OCI-LY3 (cell line): Measurements from ENCODE around the gene B4GALT2.

Source experiments
- H2AFZ ChIP-seq: fragments of 200-600, 300-600 bp; shearing (Covaris generic); 2 replicates; pipeline ENCODE4 v1.6.0; 2014; ENCODE audit warnings: antibody characterized with exemption, low read depth, low read length
- H3K27ac ChIP-seq: fragments of 200-600, 300-600 bp; sonication (generic); 2 replicates; pipeline ENCODE4 v1.5.1; 2014; ENCODE audit warnings: mild to moderate bottlenecking, low read length, moderate library complexity, mixed read lengths
- H3K27me3 ChIP-seq: fragments of 200-600, 300-600 bp; sonication (generic); 2 replicates; pipeline ENCODE4 v1.6.1; 2014; ENCODE audit warnings: low read depth, low read length, mixed read lengths
- H3K36me3 ChIP-seq: fragments of 200-600, 300-600 bp; sonication (generic); replicated peaks from 2 replicates; pipeline ENCODE3; 2014; ENCODE audit warnings: low read depth, low read length, mixed read lengths
- H3K4me1 ChIP-seq: fragments of 300-600, 200-600 bp; sonication (generic); 2 replicates; pipeline ENCODE4 v1.6.1; 2014; ENCODE audit warnings: low read length, mixed read lengths
- H3K4me2 ChIP-seq: fragments of 200-600, 300-600 bp; sonication (generic); 2 replicates; pipeline ENCODE4 v1.6.1; 2014; ENCODE audit warnings: low read length, mixed read lengths
- H3K4me3 ChIP-seq: fragments of 300-600, 200-600 bp; sonication (generic); 2 replicates; pipeline ENCODE4 v1.5.1; 2014; ENCODE audit warnings: antibody characterized with exemption, mild to moderate bottlenecking, low read length, moderate library complexity
- H3K79me2 ChIP-seq: fragments of 300-600, 200-600 bp; shearing (Covaris generic); 2 replicates; pipeline ENCODE4 v1.6.1; 2014; ENCODE audit warnings: mild to moderate bottlenecking, low read length, mixed read lengths
- H3K9ac ChIP-seq: fragments of 300-600, 200-600 bp; shearing (Covaris generic); 2 replicates; pipeline ENCODE4 v1.6.0; 2014; ENCODE audit warnings: mild to moderate bottlenecking, low read length, moderate library complexity
- H3K9me3 ChIP-seq: fragments of 200-600, 300-600 bp; shearing (Covaris generic); 2 replicates; pipeline ENCODE4 v1.6.1; 2014; ENCODE audit warnings: low read length, mixed read lengths; ENCODE audit not compliant: insufficient read depth
- H4K20me1 ChIP-seq: fragments of 200-600, 300-600 bp; sonication (generic); 2 replicates; pipeline ENCODE4 v1.6.1; 2016; ENCODE audit warnings: low read length, mixed read lengths; ENCODE audit not compliant: insufficient read depth
- EZH2phosphoT487 ChIP-seq: fragments of 200-600 bp; shearing (Covaris generic); IDR thresholded peaks from 2 replicates; pipeline ENCODE4 v1.6.1; 2018; ENCODE audit warnings: antibody characterized with exemption, mixed run types, low read depth
- TF ChIP-seq, protein P1 (sequence below): fragments of 200-600, 300-600 bp; sonication (generic); IDR thresholded peaks from 2 replicates; pipeline ENCODE4 v1.5.1; 2014; ENCODE audit warnings: antibody characterized with exemption, low read length, low read depth

Gene B4GALT2

DNA sequence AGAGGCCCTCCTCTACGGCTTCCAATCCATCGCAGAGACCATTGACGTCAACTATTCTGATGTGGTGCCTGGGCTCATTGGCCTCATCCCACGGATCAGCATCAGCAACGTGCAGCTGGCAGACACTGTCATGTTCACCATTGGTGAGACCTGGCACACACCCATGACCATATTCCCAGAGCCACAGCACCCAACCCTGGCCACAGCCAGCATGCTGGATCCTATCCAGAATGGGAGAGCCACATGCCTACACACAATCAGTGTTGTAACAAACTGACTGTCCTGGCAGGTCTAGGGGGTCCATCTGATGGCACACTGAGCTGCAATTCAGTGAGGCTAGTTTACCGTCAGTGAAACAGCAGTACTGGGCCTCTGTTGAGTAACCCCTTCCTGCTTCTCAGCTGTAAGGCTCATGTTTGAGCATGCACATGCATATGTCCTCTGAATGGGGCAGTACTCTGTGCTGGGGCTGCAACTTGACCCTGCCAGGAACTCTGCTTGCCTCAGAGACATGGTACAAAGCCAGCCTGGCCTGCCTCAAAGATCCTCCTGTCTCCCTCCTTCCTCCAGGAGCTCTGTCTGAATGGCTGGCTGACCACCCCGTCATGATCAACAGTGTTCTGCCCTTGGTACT lies 21.5 kb upstream of the B4GALT2 start:
- Histone ChIP-seq H3K4me3 (no peak overlapping the region), H3K79me2 (no peaks in the 10 kb centered on the region), H3K36me3 (no peaks in the 10 kb centered on the region), H3K4me2 (no peak overlapping the region), H3K9me3 (no peaks in the 10 kb centered on the region), H4K20me1 (no peaks in the 10 kb centered on the region), H2AFZ (no peak overlapping the region), H3K27me3 (no peaks in the 10 kb centered on the region), H3K9ac (no peak overlapping the region), H3K27ac (no peak overlapping the region), H3K4me1 (no peaks in the 10 kb centered on the region)
- TF ChIP-seq, protein P1, sequence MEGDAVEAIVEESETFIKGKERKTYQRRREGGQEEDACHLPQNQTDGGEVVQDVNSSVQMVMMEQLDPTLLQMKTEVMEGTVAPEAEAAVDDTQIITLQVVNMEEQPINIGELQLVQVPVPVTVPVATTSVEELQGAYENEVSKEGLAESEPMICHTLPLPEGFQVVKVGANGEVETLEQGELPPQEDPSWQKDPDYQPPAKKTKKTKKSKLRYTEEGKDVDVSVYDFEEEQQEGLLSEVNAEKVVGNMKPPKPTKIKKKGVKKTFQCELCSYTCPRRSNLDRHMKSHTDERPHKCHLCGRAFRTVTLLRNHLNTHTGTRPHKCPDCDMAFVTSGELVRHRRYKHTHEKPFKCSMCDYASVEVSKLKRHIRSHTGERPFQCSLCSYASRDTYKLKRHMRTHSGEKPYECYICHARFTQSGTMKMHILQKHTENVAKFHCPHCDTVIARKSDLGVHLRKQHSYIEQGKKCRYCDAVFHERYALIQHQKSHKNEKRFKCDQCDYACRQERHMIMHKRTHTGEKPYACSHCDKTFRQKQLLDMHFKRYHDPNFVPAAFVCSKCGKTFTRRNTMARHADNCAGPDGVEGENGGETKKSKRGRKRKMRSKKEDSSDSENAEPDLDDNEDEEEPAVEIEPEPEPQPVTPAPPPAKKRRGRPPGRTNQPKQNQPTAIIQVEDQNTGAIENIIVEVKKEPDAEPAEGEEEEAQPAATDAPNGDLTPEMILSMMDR, result no peak

DNA sequence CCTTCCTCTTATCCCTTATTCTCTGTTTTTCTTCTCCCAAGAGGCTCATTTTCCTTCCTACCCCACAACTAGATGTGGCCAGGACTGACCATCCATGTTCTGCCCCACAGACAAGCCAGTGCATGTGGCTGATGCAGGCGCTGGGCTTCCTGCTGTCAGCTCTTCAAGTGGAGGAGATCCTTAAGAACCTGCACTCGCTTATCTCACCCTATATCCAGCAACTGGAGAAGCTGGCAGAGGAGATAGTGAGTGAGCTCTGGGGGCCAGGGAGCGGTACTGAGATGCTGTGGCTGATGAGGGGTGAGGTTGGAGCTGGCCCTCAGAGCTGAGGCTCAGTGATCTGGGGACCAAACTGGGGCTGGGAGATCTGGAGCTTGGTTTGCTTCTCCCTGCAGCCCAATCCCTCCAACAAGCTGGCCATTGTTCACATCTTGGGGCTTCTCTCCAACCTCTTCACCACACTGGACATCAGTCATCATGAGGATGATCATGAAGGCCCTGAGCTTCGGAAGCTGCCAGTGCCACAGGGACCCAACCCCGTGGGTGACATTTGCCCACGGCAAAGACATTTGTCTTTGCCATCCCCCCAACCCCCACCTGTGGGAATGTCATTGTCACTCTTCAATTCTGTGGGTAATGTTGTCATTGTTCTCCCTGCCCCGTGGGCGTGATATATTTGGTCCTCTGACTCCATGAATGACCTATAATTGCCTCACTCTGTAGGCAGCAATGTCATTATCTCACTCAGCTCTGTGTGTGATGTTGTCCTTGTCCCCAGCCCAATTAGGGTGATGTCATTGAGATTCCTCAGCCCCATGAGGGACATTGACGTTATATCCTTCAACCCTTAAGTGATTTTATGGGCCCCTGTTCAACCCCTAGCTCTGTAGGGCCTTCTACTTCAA lies 20.4 kb upstream of the B4GALT2 start:
- Histone ChIP-seq H3K27me3 (no peaks in the 10 kb centered on the region), H3K27ac (no peak overlapping the region), H3K9ac (no peak overlapping the region), H3K36me3 (no peaks in the 10 kb centered on the region), H3K4me2 (no peak overlapping the region), H4K20me1 (no peaks in the 10 kb centered on the region), H3K9me3 (no peaks in the 10 kb centered on the region), H3K4me1 (no peaks in the 10 kb centered on the region), H2AFZ (no peak overlapping the region), H3K4me3 (no peak overlapping the region), H3K79me2 (no peaks in the 10 kb centered on the region)
- TF ChIP-seq EZH2phosphoT487, result no peak
- TF ChIP-seq, protein P1, result no peak

DNA sequence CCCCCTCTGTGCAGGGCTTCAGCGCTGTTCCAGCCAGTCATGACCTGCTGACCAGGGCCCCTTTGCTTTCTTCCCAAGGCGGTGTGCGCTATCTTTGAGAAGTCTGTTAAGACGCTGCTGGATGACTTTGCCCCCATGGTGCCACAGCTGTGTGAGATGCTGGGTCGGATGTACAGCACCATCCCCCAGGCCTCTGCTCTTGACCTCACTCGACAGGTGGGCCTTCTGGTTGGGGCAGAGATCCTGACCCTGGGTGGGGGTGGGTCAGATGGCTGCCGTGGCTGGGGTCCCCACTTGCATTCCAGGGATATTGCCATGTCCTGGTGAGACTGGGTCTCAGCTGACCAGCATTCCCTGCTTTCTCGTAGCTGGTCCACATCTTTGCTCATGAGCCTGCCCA lies 18.2 kb upstream of the B4GALT2 start:
- Histone ChIP-seq H3K9ac (no peak overlapping the region), H3K9me3 (no peaks in the 10 kb centered on the region), H3K4me1 (no peaks in the 10 kb centered on the region), H3K79me2 (no peaks in the 10 kb centered on the region), H4K20me1 (no peaks in the 10 kb centered on the region), H3K27ac (no peak overlapping the region), H3K36me3 (no peaks in the 10 kb centered on the region), H3K27me3 (no peaks in the 10 kb centered on the region), H3K4me2 (no peak overlapping the region), H2AFZ (no peak overlapping the region), H3K4me3 (no peak overlapping the region)
- no peak for TF ChIP-seq EZH2phosphoT487
- TF ChIP-seq, protein P1, result no peak

DNA sequence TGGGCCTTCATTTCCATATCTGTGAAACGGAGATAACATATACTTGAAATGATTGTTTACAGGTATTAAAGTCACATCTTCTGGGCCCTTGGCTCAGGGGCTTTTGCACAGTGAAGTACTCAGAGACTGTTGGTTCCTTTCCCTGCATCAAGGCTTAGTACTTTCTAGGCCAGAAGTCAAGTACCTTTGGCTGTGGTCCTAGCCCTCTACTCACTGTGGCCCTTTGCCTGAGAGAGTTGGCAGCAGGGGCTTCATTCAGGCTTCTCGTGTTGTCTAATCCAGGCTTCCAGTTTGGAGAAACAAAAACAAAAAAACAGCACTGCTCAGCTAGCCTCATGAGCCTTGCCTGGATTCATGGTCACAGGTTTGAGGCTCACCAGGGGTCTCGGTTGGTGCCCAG lies 17.3 kb upstream of the B4GALT2 start:
- Histone ChIP-seq H3K27ac (no peak overlapping the region), H3K9ac (no peak overlapping the region), H3K79me2 (no peaks in the 10 kb centered on the region), H4K20me1 (no peaks in the 10 kb centered on the region), H3K4me2 (no peak overlapping the region), H3K4me1 (no peaks in the 10 kb centered on the region), H3K4me3 (no peak overlapping the region), H3K36me3 (no peaks in the 10 kb centered on the region), H3K27me3 (no peaks in the 10 kb centered on the region), H2AFZ (no peak overlapping the region), H3K9me3 (no peaks in the 10 kb centered on the region)
- TF ChIP-seq, protein P1, result no peak
